GM20431 (cell line): ENCODE measurements around the gene TMEM183A.

ENCODE experiments used
- in situ Hi-C: fragments of 300-500 bp; cut with MseI, MboI; formaldehyde crosslinking; loops from one replicate; pipeline ENCODE4 v1.15.0; 2020; ENCODE audit warnings: low sequenced_read_pairs; ENCODE audit not compliant: unreplicated experiment

TMEM183A gene

DNA sequence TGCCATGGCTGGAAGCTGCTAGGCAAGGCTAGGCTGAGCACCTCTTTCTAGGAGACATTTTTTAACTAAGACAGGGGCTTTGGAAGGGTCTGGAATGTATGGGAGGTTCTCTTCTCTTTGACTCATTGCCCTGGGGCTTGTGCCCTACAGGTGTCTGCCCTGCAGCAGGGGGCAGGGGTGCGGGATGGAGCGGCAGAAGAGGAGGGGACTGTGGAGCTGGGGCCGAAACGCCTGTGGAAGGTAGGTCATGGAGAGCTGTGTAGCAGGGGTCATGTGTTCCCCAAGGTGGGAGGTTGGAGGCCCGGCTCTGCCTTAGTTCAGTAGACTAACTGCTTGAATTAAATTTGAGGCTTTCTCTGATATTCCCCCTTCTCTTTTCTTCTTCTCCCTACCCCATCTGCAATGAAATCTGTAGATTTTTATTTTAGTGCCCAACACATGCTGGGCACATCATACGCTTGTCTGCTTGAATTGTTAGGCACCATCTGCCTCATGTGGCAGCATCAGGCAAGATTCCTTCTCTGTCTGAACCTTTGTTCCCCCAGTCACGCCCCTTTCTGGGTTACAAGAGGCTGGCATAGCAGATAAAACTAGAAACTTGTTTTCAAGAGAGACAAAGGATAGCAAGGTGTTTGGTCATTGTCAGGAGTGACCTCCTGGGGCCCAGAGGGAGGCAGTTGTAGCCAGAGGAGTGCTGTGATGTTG lies 37.5 kb downstream of the TMEM183A start:
- in situ Hi-C loops: loop anchor here (10.0 kb wide), 1 partner anchor 170 kb away; no protein-coding TSS in a partner anchor

DNA sequence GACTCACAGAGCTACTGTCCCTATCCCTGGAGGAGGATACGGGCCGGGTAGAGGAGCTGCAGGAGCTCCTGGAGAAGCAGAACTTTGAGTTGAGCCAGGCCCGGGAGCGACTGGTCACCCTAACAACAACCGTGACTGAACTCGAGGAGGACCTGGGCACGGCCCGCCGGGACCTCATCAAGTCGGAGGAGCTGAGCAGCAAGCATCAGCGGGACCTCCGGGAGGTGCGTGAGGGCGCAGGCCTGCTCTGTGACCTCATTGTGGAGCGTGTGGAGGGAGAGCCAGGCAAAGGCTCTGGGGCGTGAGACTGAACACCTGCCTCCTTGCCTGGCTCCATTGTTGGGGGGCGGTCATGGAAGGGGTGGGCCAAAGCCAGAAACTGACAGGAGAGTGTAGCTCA lies 38.2 kb downstream of the TMEM183A start:
- in situ Hi-C loops: loop anchor here (10.0 kb wide), 1 partner anchor 169 kb away; no protein-coding TSS in a partner anchor

DNA sequence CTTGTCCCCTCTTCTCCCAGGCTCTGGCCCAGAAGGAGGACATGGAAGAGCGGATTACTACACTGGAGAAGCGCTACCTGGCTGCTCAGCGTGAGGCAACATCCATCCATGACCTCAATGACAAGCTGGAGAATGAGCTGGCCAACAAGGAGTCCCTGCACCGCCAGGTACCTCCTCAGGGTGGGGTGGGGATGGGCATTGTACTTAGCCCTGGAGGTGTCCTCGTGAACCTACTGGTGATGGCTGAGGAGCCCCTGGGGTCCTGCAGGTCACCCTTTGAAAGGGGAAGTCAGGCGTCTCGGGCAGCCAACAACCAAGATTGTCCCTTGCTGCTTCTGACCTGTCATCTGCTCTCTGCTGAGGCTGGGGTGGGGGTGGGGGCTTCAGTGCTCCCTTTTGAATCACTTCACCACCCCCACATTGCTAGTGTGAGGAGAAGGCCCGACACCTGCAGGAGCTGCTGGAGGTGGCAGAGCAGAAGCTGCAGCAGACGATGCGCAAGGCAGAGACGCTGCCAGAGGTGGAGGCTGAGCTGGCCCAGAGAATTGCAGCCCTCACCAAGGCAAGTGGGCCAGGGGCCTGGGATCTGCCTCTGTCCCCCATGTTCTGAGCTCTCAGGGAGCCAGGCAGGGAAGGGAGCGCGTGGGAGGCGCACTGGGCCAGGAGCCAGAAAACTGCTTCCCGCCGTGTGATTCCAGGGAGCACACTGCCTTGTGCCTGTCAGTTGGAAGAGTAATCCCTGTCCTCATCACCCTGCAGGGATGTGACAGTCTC lies 38.8 kb downstream of the TMEM183A start:
- in situ Hi-C loops: loop anchor here (10.0 kb wide), 1 partner anchor 169 kb away; no protein-coding TSS in a partner anchor

DNA sequence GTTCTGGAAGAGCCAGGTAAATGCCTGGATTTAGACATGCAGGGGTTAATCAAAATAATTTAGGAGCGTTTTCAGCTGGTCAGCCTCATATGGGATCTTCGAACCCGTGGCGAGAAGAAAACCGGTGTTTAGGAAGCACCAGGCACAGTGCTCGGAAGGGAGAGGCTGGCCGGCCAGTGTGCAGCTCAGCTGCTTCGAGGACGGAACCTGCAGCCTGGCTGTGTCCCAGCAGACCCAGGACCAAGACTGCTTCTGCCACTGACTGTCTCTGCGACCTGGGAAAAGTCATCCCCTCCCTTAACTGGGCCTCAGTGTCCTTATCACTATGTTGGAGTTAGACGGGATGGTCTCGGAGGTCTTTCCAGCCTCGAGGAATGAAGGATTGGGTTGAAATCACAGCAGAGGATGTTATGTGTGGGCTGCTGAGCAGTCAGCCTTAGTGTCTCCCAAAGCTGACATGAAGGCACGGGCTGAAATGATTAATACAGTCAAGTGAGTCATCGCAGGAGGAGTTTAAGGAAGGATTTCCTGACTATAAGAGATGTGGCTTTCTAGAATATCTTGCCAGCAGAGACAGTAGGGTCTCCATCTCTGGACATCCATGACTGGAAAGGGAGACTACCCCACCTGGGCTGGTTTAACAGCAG lies 39.9 kb downstream of the TMEM183A start:
- in situ Hi-C loops: loop anchor here (10.0 kb wide), 1 partner anchor 168 kb away; no protein-coding TSS in a partner anchor

DNA sequence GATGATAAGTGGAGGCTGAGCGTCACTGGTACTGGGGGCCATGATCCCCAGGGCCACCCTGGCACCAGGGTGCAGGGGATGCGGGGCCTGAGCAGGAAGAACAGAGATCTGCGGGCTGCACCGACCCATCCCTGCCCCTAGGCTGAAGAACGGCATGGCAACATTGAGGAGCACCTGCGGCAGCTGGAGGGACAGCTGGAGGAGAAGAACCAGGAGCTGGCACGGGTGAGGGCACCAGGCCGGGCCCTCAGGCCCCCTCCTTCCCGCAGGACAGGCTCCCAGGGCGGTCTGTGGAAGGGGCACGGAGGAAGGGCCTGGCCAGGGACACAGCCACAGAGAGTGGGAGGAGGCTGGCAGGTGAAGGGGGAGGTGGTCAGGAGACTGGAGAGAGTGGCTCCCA lies 40.9 kb downstream of the TMEM183A start:
- in situ Hi-C loops: loop anchor here (10.0 kb wide), 1 partner anchor 167 kb away; no protein-coding TSS in a partner anchor

DNA sequence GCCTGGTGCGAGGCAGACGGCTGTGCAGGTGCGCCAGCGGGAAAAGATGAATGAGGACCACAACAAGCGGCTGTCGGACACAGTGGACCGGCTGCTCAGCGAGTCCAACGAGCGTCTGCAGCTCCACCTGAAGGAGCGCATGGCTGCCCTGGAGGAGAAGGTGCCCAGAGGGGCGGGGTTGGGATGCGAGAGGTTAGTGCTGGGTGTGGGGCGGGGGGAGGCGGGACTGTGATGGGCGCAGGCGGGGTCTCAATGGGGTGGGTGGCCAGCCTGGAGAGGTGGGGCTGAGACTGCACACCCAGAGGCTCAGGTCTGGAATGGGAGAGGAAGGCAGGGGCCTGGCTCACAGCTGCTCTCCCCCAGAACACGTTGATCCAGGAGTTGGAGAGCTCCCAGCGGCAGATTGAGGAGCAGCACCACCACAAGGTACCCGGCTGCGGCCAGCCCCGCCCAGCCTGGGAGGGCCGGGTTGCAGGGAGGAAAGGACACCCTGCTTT lies 41.4 kb downstream of the TMEM183A start:
- in situ Hi-C loops: loop anchor here (10.0 kb wide), 1 partner anchor 166 kb away; no protein-coding TSS in a partner anchor

- in situ Hi-C loops: loop anchor here (10.0 kb wide), 1 partner anchor 166 kb away; no protein-coding TSS in a partner anchor
Measured at GRCh38 chr1:203049077-203049476, 41.9 kb downstream of the TMEM183A start.

GRCh38 chr1:203049576-203050180 lies 42.5 kb downstream of the TMEM183A start:
- in situ Hi-C loops: loop anchor here (10.0 kb wide), 1 partner anchor 165 kb away; no protein-coding TSS in a partner anchor

DNA sequence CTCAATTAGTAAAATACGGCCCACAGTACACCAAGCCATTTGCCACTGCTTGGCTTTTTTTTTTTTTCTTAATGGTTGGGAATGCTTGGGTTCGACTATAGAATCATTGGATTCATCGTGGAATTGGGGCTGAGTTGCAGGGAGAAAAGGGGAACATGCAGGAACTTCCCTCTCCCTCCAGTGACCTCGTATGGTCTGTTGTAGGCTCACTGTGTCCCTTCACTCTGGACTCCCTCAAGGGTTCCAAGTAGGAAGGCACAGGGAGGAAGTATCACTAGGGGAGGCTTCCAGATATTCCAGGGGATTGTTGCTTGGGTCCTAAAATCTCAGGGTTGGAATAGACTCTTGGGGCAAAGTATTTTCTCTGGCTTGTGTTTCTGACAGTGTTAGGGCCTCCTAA lies 43.7 kb downstream of the TMEM183A start:
- in situ Hi-C loops: no loop called here

GRCh38 chr1:203051841-203052324 lies 44.7 kb downstream of the TMEM183A start:
- in situ Hi-C loops: no loop called here

DNA sequence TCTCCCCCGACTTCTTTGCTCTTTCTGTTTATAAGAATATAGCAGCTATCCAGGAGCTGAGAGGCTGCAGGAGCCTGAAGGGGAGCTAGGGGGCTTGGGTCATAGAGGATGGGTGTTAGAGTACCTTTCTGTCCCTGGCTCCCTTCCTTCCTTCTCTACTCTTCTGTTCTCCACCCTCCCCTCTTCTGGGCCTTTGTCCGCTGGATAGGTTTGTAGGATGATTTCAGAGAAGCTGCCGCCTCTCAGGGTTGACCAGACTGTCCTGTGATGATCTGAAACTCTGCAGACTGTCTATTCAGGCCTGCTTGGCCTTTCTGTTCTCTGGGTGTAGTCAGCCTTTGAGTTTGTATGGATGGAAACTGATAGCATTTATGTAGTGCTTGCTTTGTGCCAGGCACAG lies 45.4 kb downstream of the TMEM183A start:
- in situ Hi-C loops: no loop called here

GRCh38 chr1:203054184-203054583 lies 47.0 kb downstream of the TMEM183A start:
- in situ Hi-C loops: no loop called here

- in situ Hi-C loops: no loop called here
Measured at GRCh38 chr1:203054642-203055041, 47.5 kb downstream of the TMEM183A start.

- in situ Hi-C loops: no loop called here
Measured at GRCh38 chr1:203055161-203055799, 48.1 kb downstream of the TMEM183A start.

DNA sequence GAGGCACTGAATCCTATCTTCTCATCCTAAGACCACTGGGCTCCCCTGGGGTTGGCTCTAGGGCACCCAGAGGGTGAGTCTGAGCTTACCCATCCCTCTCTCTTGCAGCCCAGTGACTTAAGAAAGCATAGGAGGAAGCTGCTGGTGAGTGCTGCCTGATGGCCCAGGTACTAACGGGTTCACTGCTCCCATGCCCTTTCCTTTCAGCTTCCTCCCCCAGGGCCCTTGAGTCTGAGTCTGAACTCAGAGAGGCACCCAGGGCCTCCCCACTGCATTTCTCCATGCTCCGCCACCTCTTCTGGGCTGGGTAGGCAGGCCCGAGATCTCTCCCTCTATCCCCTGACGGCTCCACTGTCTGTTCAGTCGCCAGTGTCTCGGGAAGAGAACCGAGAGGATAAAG lies 48.8 kb downstream of the TMEM183A start:
- in situ Hi-C loops: no loop called here

DNA sequence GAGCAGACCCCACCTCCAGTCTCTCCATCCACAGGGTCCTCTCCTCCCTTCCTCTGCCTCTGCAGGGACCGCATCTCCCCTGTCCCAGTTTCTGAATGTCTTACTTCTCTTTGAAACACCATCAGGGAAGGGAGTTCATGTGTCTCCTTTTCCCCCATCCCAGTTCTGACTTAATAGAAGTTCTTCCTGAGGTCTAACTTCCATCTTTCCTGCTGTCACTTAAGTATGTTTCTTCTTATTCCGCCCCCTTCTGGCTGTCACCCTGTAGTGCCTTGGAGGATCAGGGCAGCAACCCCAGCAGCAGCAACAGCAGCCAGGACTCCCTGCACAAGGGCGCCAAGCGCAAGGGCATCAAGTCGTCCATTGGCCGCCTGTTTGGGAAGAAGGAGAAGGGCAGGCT lies 49.3 kb downstream of the TMEM183A start:
- in situ Hi-C loops: no loop called here

DNA sequence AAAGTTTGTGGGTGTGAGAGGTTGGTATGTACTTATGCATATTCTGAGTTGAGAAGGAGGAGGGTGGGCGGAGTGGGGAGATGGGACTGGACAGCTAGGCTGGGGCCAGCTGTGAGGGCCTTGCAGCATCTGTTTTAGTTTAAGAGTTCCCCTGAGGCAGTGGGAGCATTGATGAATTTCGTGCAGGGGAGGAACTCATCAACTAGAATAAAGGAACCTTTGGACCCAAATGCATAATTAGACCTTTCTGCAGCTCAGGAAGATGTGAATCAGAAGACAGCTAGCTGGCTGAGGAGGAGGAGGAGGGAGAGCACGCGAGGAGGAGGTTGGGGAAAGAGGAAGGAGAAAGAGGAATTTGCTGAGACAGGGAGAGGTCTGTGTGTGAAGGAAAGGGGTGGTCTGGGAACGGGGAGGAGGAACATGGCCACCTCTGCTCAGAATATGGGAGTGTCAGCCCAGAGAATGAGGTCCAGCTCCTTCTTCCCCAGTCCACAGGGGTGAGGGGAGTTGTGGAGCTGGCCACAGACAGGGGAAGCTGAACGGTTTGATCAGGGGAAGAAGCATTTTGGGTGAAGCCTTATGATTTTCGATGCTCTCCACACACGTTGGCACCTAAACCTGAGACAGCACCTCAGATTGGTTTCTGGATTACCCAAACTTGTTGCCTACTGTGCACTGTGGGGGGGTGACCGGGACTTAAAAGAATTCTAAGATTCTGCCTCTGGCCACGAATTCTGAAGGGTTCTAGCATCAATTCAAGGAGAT lies 50.9 kb downstream of the TMEM183A start:
- in situ Hi-C loops: no loop called here

DNA sequence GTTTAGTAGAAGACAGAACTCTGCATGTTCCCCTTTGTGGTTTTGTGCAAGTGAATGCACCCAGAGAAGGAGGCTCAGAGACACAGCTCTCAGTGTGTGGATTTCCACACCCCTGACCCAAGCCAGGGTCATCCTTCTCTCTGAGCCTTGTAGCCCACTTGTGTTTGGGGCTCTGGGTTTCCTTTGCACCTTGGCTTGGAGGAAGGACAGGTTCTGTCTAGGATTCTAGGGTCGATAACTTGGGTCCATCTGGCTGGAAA lies 51.4 kb downstream of the TMEM183A start:
- in situ Hi-C loops: no loop called here

GRCh38 chr1:203059485-203059884 lies 52.3 kb downstream of the TMEM183A start:
- in situ Hi-C loops: no loop called here
